SK-N-SH treated with all-trans-retinoic acid at 6 μM for 48 hours (cell line): ENCODE measurements around the gene CASP9.

Source experiments
- ATAC-seq: fragments of 200-7000 bp; cut with Tn5 transposase; 3 replicates; pipeline ENCODE4 v1.9.1; 2020; ENCODE audit warnings: mild to moderate bottlenecking, moderate library complexity
- ARNTL ChIP-seq: fragments of 450-650 bp; formaldehyde crosslinking; IDR thresholded peaks from 2 replicates; pipeline ENCODE4 v1.5.0; 2020; ENCODE audit warnings: low read depth, mild to moderate bottlenecking, moderate library complexity, borderline replicate concordance
- BACH2 ChIP-seq: fragments of 250-450 bp; sonication (Bioruptor Pico); IDR thresholded peaks from 2 replicates; pipeline ENCODE4 v1.9.0; 2021; ENCODE audit warnings: mild to moderate bottlenecking, borderline replicate concordance
- CREB5 ChIP-seq: fragments of 250-450 bp; sonication (Bioruptor Pico); IDR thresholded peaks from 2 replicates; pipeline ENCODE4 v1.5.1; 2020; ENCODE audit warnings: low read depth, mild to moderate bottlenecking, moderate library complexity
- CSDC2 ChIP-seq: fragments of 250-450 bp; sonication (Bioruptor Pico); IDR thresholded peaks from 2 replicates; pipeline ENCODE4 v1.5.0; 2020; ENCODE audit warnings: mild to moderate bottlenecking, moderate library complexity
- ESRRG ChIP-seq: fragments of 250-450 bp; sonication (Bioruptor Pico); IDR thresholded peaks from 2 replicates; pipeline ENCODE4 v1.6.1; 2021; ENCODE audit warnings: mild to moderate bottlenecking
- GLIS3 ChIP-seq: fragments of 250-450 bp; sonication (Bioruptor Pico); IDR thresholded peaks from 2 replicates; pipeline ENCODE4 v1.5.0; 2020; ENCODE audit warnings: mild to moderate bottlenecking, moderate library complexity
- ISL1 ChIP-seq: fragments of 250-450 bp; sonication (Bioruptor Pico); IDR thresholded peaks from 2 replicates; pipeline ENCODE4 v2.1.2; 2022; ENCODE audit warnings: mild to moderate bottlenecking, moderate library complexity
- OSR1 ChIP-seq: fragments of 250-450 bp; sonication (Bioruptor Pico); IDR thresholded peaks from 2 replicates; pipeline ENCODE4 v1.8.0; 2022; ENCODE audit warnings: moderate library complexity, mild to moderate bottlenecking, inconsistent platforms
- POU6F1 ChIP-seq: fragments of 250-450 bp; sonication (Bioruptor Pico); IDR thresholded peaks from 2 replicates; pipeline ENCODE4 v1.8.0; 2021; ENCODE audit warnings: low read depth, mild to moderate bottlenecking, moderate library complexity, borderline replicate concordance
- PPARA ChIP-seq: fragments of 250-450 bp; sonication (Bioruptor Pico); IDR thresholded peaks from 2 replicates; pipeline ENCODE4 v1.5.0; 2020; ENCODE audit warnings: mild to moderate bottlenecking, borderline replicate concordance
- RARB ChIP-seq: fragments of 250-450 bp; sonication (Bioruptor Pico); IDR thresholded peaks from 2 replicates; pipeline ENCODE4 v1.8.0; 2021; ENCODE audit warnings: mild to moderate bottlenecking, moderate library complexity
- SNAI2 ChIP-seq: fragments of 250-450 bp; sonication (Bioruptor Pico); IDR thresholded peaks from 2 replicates; pipeline ENCODE4 v1.5.0; 2020; ENCODE audit warnings: mild to moderate bottlenecking, moderate library complexity
- ZC3H10 ChIP-seq: fragments of 250-450 bp; sonication (Bioruptor Pico); IDR thresholded peaks from 2 replicates; pipeline ENCODE4 v1.5.1; 2021; ENCODE audit warnings: mild to moderate bottlenecking, moderate library complexity
- ZFP3 ChIP-seq: fragments of 250-450 bp; sonication (Bioruptor Pico); IDR thresholded peaks from 2 replicates; pipeline ENCODE4 v1.5.0; 2020; ENCODE audit warnings: mild to moderate bottlenecking, moderate library complexity
- ZFP30 ChIP-seq: fragments of 450-650 bp; formaldehyde crosslinking; IDR thresholded peaks from 2 replicates; pipeline ENCODE4 v1.5.0; 2022; ENCODE audit warnings: mild to moderate bottlenecking, moderate library complexity
- ZNF565 ChIP-seq: fragments of 450-650 bp; formaldehyde crosslinking; conservative IDR thresholded peaks from 2 replicates; pipeline ENCODE4 v1.5.0; 2020; ENCODE audit warnings: low read depth, mild to moderate bottlenecking, moderate library complexity
- ZNF70 ChIP-seq: fragments of 450-650 bp; formaldehyde crosslinking; IDR thresholded peaks from 2 replicates; pipeline ENCODE4 v1.5.0; 2020; ENCODE audit warnings: mild to moderate bottlenecking, moderate library complexity
- ZNF8 ChIP-seq: fragments of 450-650 bp; formaldehyde crosslinking; IDR thresholded peaks from 2 replicates; pipeline ENCODE4 v1.5.0; 2020; ENCODE audit warnings: mild to moderate bottlenecking, moderate library complexity
- TF ChIP-seq, protein P1 (sequence below): fragments of 250-450 bp; sonication (Bioruptor Pico); IDR thresholded peaks from 2 replicates; pipeline ENCODE4 v1.8.0; 2020; ENCODE audit warnings: mild to moderate bottlenecking, moderate library complexity, borderline replicate concordance
- TF ChIP-seq, protein P2 (sequence below): fragments of 250-450 bp; sonication (Bioruptor Pico); IDR thresholded peaks from 2 replicates; pipeline ENCODE4 v1.5.0; 2020; ENCODE audit warnings: mild to moderate bottlenecking, moderate library complexity
- TF ChIP-seq, protein P3 (sequence below): fragments of 250-450 bp; sonication (Bioruptor Pico); IDR thresholded peaks from 2 replicates; pipeline ENCODE4 v1.5.1; 2021; ENCODE audit warnings: mild to moderate bottlenecking, moderate library complexity

The CASP9 gene

GRCh38 chr1:15510611-15511405 is 13.2 kb downstream of the CASP9 start:
- ATAC-seq = no peak

DNA sequence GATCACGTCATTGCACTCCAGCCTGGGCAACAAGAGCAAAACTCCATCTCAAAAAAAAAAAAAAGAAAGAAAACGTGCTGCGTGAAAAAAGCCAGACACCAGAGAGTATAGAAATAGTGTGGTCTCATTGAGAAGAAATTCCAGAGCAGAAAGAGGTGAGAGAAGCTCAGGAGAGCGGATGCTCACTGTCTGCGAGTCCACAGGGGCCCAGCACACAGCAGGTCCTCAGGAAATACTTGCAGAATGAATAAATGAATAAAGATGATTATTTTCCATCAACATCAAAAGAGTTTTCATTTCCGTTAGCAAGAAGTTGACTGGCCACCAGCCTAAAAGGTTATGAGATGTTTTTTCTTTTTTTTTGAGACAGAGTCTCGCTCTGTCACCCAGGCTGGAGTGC is 14.4 kb downstream of the CASP9 start:
- ATAC-seq = no peak
- TF ChIP-seq OSR1 (CRISPR knock-in tag) (no peak), ZFP3 (no peak), CREB5 (no peak), ZNF565 (CRISPR knock-in tag) (no peak), BACH2 (CRISPR knock-in tag) (no peak), GLIS3 (CRISPR knock-in tag) (no peak), ZC3H10 (CRISPR knock-in tag) (no peak), PPARA (CRISPR knock-in tag) (no peak)

More at GRCh38 chr1:15510611-15511405, 13.2 kb downstream of the CASP9 start:
- TF ChIP-seq ARNTL (CRISPR knock-in tag) (no peak), ZC3H10 (CRISPR knock-in tag) (no peak), CSDC2 (CRISPR knock-in tag) (no peak), POU6F1 (CRISPR knock-in tag) (no peak), ISL1 (CRISPR knock-in tag) (no peak), ZNF565 (CRISPR knock-in tag) (no peak), BACH2 (CRISPR knock-in tag) (no peak), ZFP30 (CRISPR knock-in tag) (no peak), ZFP3 (no peak), PPARA (CRISPR knock-in tag) (no peak), ZNF8 (CRISPR knock-in tag) (no peak), RARB (no peak), ZNF70 (CRISPR knock-in tag) (no peak), ESRRG (CRISPR knock-in tag) (no peak), GLIS3 (CRISPR knock-in tag) (no peak), CREB5 (no peak), OSR1 (CRISPR knock-in tag) (no peak)
- TF ChIP-seq, all 23 proteins: peak for 0

- ATAC-seq = no peak
- TF ChIP-seq RARB (no peak), SNAI2 (CRISPR knock-in tag) (no peak), GLIS3 (CRISPR knock-in tag) (no peak), ISL1 (CRISPR knock-in tag) (no peak), ESRRG (CRISPR knock-in tag) (no peak), CSDC2 (CRISPR knock-in tag) (no peak), ZNF70 (CRISPR knock-in tag) (no peak), ZFP30 (CRISPR knock-in tag) (no peak)
Measured at GRCh38 chr1:15508700-15509487, 15.1 kb downstream of the CASP9 start.

DNA sequence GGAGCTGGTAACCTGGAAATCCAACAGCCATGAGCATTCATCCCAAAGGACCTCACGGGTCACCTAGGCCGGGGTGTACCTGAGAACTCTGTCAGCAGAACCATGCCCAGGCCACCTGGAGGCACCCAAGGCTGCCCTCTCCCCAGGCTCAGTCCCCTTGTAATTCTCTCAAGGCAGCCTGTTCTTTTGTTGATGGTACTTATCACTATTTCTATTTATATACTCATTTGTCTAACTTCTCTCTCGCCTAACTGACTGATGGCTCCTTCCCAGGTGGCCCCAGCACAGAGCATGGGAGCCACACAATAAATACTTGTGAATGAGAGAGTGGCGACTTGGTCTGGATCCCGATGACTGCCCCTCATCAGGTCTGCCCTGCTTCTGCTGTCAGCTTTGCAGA is 16.7 kb downstream of the CASP9 start:
- ATAC-seq = no peak
- TF ChIP-seq, protein P1, sequence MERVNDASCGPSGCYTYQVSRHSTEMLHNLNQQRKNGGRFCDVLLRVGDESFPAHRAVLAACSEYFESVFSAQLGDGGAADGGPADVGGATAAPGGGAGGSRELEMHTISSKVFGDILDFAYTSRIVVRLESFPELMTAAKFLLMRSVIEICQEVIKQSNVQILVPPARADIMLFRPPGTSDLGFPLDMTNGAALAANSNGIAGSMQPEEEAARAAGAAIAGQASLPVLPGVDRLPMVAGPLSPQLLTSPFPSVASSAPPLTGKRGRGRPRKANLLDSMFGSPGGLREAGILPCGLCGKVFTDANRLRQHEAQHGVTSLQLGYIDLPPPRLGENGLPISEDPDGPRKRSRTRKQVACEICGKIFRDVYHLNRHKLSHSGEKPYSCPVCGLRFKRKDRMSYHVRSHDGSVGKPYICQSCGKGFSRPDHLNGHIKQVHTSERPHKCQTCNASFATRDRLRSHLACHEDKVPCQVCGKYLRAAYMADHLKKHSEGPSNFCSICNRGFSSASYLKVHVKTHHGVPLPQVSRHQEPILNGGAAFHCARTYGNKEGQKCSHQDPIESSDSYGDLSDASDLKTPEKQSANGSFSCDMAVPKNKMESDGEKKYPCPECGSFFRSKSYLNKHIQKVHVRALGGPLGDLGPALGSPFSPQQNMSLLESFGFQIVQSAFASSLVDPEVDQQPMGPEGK (CRISPR knock-in tag) = no peak
- TF ChIP-seq ZNF565 (CRISPR knock-in tag) (no peak), ZC3H10 (CRISPR knock-in tag) (no peak), GLIS3 (CRISPR knock-in tag) (no peak), ZNF8 (CRISPR knock-in tag) (no peak), ZNF70 (CRISPR knock-in tag) (no peak), ARNTL (CRISPR knock-in tag) (no peak), BACH2 (CRISPR knock-in tag) (no peak), ZFP3 (no peak), OSR1 (CRISPR knock-in tag) (no peak), RARB (no peak), ISL1 (CRISPR knock-in tag) (no peak)
- TF ChIP-seq, protein P2, sequence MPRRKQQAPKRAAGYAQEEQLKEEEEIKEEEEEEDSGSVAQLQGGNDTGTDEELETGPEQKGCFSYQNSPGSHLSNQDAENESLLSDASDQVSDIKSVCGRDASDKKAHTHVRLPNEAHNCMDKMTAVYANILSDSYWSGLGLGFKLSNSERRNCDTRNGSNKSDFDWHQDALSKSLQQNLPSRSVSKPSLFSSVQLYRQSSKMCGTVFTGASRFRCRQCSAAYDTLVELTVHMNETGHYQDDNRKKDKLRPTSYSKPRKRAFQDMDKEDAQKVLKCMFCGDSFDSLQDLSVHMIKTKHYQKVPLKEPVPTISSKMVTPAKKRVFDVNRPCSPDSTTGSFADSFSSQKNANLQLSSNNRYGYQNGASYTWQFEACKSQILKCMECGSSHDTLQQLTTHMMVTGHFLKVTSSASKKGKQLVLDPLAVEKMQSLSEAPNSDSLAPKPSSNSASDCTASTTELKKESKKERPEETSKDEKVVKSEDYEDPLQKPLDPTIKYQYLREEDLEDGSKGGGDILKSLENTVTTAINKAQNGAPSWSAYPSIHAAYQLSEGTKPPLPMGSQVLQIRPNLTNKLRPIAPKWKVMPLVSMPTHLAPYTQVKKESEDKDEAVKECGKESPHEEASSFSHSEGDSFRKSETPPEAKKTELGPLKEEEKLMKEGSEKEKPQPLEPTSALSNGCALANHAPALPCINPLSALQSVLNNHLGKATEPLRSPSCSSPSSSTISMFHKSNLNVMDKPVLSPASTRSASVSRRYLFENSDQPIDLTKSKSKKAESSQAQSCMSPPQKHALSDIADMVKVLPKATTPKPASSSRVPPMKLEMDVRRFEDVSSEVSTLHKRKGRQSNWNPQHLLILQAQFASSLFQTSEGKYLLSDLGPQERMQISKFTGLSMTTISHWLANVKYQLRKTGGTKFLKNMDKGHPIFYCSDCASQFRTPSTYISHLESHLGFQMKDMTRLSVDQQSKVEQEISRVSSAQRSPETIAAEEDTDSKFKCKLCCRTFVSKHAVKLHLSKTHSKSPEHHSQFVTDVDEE (CRISPR knock-in tag) = no peak
- TF ChIP-seq, protein P3, sequence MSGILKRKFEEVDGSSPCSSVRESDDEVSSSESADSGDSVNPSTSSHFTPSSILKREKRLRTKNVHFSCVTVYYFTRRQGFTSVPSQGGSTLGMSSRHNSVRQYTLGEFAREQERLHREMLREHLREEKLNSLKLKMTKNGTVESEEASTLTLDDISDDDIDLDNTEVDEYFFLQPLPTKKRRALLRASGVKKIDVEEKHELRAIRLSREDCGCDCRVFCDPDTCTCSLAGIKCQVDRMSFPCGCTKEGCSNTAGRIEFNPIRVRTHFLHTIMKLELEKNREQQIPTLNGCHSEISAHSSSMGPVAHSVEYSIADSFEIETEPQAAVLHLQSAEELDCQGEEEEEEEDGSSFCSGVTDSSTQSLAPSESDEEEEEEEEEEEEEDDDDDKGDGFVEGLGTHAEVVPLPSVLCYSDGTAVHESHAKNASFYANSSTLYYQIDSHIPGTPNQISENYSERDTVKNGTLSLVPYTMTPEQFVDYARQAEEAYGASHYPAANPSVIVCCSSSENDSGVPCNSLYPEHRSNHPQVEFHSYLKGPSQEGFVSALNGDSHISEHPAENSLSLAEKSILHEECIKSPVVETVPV (CRISPR knock-in tag) = no peak
